Retinal pigment epithelial cell (primary cell): Measurements from ENCODE around the gene SGSM1.

Experiments
- DNase-seq: peaks from one replicate; pipeline ENCODE4 v3.0.0-alpha.2; 2010; ENCODE audit warnings: low read depth
- H3K4me3 ChIP-seq: 2 replicates; pipeline ENCODE4 v1.5.1; 2011; ENCODE audit warnings: mild to moderate bottlenecking, low read length, control low read depth, moderate library complexity
- CTCF ChIP-seq: conservative IDR thresholded peaks from 2 replicates; pipeline ENCODE4 v1.5.1; 2011; ENCODE audit warnings: low read depth, low read length, control low read depth, inconsistent platforms

The SGSM1 gene

GRCh38 chr22:24938741-24939341 is 132.8 kb downstream of the SGSM1 start:
- no peak overlapping the region for H3K4me3 ChIP-seq
- DNase-seq: no peak
- TF ChIP-seq CTCF: peak; percentile 80

- TF ChIP-seq CTCF: no peak
- DNase-seq: no peak
Measured at GRCh38 chr22:24942301-24942700, 136.3 kb downstream of the SGSM1 start.

GRCh38 chr22:24944217-24944937 is 138.4 kb downstream of the SGSM1 start:
- DNase-seq: no peak
- no peak for TF ChIP-seq CTCF
- H3K4me3 ChIP-seq: no peak overlapping the region

More at GRCh38 chr22:24942301-24942700, 136.3 kb downstream of the SGSM1 start:
- H3K4me3 ChIP-seq: no peak overlapping the region

- TF ChIP-seq CTCF: no peak
- no peak for DNase-seq
- no peak overlapping the region for H3K4me3 ChIP-seq
Measured at GRCh38 chr22:24945430-24945829, 139.4 kb downstream of the SGSM1 start.

- no peak for DNase-seq
- H3K4me3 ChIP-seq: no peak overlapping the region
- TF ChIP-seq CTCF: no peak
Measured at GRCh38 chr22:24947383-24947782, 141.4 kb downstream of the SGSM1 start.

- no peak for DNase-seq
- H3K4me3 ChIP-seq: no peak overlapping the region
- TF ChIP-seq CTCF: no peak
Measured at GRCh38 chr22:24947881-24948280, 141.9 kb downstream of the SGSM1 start.
